Lung microvascular endothelial cell (primary cell): ENCODE measurements around the gene TSPAN31. TPM values are rescaled to one million over a fixed set of nuclear protein-coding genes. Genes with fewer than 3 reads are reported as not detected.

Experiments used
- DNase-seq, 2 donors: peaks; one replicate each; pipeline versions ENCODE4 v3.0.0 to v3.0.0-alpha.2; 2010; ENCODE audit warnings: low read depth in 2 of 2
- total RNA-seq: library from RNA; depleted of rRNA; stranded (reverse); fragments of >200 nt; gene quantifications from 2 replicates; pipeline ENCODE4 v1.2.1, GENCODE V29; 2014

Gene TSPAN31
- total RNA-seq, 1 donor from 2014 or later, result 62.5 TPM

DNA sequence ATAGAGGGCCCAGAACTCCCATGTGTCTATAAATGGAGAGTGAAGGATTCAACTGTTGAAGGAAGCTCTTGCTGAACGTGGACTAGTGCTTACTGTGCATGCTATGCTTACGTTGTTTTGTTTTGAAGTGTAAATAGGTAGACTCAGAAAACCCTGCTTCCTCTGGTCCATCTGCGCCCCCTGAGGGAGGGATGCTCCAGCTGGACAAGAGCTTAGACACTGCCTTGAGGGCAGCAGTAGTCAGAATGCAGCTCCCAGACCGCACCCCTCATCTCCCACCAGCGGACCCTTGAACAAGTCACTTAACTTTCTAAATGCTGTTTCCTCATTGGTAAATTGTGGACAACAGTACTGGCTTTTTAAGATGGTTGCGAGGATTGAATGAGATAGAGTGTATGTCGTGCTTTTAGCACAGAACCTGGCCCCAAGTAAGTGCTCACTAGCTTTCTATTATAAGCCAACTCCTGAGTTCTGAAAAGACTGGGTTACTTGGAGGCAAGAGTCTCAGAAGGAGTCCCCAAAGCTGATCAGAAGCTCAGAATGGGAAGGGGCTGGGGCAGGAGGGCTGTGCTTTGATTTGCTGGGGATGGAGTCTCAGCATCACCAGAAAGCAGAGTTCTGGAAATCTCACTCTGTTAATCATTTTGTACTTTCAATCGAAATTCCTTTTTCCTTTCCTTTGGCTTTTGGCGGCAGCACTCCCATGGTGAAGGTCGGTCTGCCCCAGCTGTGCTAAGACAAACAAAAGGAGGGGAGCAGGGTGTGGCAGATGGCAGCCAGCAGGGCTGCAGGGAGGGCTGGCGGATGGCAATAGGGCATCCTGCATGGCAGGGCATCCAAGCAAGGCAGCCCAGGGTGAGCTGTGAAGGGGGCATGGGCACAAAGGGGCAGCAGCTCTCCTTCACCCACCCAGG is 21.9 kb upstream of the TSPAN31 start:
- no peak for DNase-seq

DNA sequence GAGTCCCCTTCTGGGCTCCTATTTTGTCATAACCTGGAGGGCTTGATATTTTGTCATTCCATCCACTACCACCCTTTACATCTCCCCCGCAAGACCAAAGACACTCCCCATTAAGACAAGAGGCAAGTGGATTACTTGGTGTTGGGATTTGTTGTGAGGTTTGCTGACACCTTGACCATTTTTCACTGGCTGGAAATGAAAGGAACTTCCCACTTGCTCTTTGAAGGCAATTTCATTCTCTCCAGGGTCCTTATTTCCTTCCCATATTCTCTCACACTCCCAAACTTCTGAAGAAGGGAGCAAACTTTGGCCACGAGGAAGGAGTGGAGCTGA is 21.2 kb upstream of the TSPAN31 start:
- no peak for DNase-seq

DNA sequence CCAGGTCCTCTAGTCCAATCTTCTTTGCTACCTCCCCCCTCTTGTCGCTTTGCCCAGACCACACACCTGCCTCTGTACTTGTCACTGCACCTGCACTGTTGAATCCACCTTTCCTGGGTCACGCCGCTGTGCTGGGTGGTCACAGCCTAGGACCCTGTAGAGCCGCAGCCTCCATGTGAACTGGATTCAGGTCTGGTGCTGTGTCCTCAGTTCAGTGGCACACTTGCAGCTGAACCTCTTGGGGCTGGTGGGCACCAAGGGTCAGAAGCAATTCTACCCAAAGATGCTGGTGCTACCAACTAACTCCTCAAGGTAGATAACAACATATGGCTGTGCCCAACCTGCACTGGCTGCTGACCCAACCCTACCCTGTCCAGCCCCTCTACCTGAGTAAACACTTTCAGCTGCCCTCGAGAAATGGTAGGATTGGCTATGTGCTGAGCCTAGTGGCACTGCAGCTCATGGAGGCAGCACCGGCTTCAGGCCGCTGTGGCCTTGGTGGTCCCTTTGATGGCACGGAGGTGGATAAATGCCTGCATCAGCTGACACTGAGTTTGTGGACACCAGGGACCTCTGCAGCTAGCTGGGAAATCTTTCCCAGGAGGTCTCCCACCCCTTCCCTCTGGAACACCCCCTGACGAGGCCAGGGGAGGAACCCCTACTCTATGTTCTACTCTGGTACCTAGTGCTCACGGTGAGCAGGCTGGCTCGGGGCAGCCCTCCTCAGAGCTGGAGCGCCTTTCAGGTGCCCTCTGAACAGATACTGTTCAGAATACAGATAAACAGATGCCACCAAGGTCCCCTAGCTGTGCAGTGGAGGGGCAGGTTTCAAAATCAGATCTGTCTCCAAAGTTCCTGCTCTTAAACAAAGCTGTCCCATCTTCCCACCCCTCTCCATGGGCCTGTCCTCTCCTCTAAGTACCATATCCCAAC is 20.6 kb upstream of the TSPAN31 start:
- no peak for DNase-seq

DNA sequence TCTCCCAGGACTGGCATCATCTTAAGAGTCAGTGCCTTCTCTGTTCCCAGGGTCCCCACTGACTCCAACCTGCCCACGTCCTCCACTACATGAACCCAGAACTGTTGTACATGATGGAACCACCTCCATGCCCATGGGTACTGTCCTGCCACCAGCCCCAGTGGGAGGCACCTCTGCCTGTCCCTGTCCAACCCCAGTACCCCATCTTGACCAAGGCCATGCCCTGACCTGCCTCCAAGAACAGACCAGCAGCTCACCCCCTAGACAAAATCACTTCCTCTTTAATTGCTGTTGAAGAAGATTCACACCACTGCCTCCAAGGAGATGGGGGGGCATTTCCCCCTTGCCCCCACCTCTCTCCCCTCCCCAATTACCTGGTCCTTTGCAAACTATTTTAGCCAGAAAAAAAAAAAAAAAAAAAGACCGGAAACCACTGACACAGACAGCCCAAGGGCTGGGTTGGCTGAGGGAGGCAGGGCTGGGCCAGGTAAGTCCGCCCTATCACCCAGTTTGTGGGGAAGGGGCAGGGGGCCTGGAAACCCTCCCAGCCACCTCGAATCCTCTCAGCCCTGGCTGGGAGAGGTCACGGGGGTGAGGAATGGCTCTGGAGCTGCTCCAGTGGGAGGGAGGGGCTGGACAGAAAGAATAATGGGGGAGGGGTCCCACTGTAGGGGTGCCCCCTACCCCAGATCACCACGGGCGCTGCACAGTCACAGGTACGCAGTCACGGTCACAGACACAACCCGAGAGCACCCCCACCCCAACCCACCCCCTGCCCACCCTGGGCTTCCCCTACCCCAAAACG is 19.7 kb upstream of the TSPAN31 start:
- DNase-seq, result no peak

DNA sequence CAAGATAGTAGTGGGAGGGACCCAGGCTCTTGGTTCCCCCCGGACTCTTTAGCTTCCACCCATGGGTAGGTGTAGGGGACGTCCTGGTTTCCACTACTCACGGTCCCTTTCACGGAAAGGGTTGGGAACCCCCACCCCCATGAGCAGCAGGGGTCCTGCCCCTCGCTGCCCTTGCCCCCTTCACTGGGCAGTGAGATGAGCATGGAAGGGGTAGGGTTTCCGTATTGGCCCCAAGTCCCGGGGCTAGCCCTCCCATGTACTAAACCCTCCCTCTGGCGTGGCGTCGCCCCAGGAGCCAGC is 19.0 kb upstream of the TSPAN31 start:
- DNase-seq, result no peak

DNA sequence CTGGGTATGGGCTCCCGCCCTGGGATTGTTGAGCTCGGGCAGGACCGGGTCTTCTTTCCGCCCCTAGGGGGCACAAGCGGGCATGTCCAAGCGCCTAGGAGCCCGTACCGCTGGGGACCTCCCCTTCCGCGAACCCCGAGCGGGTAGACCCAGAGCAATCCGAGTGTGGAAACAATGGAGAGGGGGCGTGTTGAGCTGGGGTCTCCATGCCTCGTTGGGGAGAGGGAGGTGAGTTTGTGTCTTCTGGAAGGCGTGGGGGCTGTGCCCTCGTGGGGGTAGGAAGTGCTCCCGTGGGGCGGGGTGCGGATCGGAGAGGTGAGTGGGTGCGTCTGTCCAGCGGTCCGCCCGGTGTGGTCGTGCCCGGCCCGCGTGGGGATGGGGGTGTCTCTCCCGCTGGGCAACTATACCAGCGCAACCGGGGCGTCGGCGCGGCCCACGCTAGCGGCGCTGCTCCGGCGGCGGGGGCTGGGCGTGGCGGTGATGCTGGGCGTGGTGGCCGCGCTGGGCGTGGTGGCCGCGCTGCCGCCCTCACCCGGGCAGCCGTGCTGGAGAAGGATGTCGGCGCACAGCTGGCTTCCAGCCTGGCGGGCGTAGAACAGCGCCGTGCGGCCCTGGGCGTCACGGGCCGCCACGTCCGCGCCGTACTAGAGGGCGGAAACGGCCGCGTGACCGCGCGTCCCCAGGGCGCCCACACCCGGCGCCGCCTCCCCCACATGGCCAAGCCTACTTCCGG is 18.5 kb upstream of the TSPAN31 start:
- DNase-seq, result peak; percentile 86 to 90

DNA sequence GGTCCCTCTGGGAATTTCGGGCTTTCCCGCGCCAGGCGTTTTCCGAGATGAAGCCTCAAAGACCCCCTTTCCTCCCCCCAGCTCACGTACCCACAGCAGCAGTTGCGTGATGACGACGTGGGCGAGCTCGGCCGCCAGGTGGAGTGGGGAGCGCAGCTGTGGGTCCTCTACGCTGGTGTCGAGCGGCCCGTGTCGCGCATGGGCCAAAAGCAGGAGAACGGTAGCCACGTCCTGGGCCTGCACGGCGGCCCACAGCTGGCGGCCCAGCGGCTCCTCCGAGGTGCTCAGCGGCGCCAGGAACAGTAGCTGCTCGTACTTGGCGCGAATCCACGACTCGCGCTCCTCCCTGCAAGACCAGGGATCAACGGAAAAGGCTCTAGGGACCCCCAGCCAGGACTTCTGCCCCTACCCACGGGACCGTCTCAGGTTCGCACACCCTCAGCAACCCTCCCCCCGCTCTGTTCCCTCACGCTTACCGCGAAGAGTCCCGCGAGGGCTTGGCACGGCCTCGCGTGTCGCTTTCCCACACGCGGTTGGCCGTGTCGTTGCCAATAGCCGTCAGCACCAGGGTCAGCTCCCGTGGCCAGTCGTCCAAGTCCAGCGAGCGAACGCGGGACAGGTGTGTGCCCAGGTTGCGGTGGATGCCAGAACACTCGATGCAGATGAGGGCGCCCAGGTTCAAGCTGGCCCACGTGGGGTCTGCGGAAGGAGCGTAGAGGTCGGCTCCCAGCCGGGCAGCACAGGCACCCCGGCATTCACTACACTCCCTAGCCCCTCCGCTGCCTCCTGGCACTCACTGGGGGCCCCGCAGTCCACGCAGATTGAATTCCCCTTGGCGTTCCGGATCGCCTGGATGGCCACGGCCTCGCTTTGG is 17.7 kb upstream of the TSPAN31 start:
- DNase-seq, result peak; percentile 41 to 66

DNA sequence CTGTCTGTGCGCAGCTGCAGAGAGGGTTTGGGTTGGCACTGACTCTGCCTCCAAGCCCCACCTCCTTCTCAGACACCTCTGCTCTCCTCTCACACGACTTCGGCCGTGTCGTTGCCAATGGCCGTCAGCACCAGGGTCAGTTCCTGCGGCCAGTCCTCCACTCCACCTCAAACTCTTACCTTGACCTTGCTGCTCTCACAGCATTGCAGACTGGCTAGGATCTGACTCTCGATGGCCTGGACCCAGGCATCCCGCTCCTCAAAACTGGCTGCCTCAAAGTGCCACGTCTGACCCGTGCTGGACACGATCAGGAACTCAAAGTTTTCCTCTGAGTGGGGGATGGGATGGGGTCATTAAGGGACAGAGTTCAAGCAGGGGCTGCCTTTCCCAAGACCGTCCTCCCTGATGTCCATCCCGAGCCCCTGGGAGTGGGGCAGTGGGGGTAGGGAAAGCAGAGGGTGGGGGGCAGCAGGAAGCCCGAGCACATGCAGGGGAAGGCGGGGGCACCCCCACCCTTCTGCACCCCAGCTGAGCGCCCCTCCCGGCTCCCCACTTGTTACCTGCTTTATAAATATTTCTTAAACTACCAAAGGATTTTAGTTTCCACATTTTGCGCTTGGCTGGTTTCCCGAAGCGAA is 17.0 kb upstream of the TSPAN31 start:
- DNase-seq, result no peak

DNA sequence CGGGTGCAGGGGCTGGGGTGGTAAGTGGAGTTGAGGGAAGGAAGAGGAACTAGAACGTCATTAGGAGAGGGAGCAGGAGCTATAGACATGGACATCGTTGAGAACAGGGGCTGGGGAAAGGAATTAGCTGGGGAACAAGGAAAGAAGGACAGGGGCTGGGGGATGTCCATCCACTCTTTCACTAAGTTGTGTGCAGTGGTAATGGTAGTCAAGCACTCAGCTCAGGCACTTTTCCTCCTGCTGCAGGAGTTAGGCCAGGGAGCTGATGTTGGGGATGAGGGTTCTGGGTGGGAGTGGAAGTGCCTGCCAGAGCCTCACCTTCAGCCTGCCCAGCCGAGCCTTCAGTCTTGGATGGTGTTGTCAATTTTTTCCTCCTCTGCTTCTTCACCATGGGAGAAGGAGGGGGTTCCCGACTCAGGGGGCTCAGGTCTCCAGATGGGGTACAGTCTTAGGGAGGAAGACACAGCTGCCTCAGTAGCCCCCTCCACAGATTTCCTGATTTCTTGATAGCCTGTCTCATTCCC is 15.5 kb upstream of the TSPAN31 start:
- DNase-seq, result no peak

DNA sequence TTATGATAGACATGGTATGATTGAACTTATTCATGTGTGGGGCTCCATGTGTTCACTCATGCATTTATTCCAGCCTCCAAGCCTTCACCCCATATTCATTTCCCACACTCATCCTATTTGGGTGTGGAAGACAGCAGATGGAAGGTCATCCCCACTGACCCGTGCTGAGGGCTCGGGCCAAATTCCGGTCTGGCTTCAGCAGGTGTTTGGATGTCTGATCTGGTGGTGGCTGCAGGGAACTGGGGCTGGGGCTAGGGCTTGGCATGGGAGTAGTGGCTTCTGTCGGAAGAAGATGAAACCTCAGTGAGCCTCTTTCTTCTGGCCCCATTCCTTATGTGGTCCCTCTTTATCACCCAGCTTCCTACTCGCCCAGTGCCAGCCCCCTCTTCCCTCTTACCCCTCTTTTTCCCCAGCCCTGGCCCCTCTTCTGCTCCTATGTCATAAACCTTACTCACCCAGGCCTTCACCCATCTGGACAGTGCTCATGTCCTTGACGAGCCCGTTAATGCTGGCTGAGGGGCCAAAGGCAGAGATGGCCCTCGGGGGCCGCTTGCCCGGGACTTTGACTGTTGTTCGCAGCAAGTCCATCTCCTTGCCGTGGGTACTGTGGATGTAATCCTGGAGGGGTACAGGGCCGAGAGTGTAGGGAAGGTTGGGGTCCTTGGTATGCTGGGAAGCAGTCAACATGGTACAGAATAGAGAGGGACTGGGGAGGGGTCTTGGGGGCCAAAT is 14.3 kb upstream of the TSPAN31 start:
- DNase-seq, result no peak

DNA sequence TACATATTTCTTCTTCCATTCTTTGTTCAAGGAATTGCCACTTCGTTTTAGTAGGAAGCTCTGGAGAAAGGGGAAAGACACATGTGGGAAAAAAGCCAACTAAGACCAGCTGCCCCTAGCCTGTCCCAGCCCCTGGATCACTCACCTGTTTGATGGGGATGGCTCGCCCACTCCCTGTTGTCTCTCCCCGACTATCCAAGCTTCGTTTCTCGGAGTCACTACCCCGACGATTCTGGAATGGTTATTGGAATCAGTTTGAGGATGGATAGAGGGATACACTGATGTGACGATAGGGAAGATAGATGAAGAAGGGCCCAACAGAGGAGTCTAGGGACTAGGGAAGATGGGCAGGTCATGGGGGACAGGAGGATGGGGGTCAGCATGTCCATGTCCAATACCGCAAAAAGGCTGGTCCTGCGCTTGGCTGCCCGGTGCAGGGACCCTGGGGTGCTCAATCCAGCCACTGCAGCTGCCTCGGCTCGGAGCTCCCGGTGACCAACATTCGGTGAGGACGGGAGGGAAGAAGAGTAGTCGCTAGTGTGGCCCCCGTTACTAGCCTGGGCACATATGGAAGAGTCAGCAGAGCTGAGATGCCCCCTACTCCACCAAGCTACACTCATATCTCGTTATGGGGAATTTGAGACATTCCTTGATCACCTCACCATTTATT is 13.3 kb upstream of the TSPAN31 start:
- DNase-seq, result no peak

DNA sequence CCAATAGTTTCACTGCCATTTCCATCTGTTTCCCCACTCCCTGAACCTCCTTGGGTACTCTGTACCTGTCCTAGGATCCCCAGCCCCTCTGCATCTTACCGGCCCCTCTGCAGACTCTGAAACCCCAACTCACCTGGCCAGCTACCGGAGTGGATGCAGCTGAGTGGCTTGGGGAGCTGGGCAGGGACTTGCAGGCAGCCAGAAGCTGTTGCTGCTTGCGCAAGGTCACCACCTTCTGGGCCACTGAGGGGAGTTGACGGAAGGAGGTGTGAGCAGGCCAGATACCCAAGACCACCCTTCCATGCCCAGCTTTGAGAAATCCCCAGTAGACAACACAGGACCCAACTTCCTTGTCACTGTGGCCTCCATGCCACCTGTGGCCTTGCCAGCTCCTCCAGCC is 12.6 kb upstream of the TSPAN31 start:
- DNase-seq, result no peak

DNA sequence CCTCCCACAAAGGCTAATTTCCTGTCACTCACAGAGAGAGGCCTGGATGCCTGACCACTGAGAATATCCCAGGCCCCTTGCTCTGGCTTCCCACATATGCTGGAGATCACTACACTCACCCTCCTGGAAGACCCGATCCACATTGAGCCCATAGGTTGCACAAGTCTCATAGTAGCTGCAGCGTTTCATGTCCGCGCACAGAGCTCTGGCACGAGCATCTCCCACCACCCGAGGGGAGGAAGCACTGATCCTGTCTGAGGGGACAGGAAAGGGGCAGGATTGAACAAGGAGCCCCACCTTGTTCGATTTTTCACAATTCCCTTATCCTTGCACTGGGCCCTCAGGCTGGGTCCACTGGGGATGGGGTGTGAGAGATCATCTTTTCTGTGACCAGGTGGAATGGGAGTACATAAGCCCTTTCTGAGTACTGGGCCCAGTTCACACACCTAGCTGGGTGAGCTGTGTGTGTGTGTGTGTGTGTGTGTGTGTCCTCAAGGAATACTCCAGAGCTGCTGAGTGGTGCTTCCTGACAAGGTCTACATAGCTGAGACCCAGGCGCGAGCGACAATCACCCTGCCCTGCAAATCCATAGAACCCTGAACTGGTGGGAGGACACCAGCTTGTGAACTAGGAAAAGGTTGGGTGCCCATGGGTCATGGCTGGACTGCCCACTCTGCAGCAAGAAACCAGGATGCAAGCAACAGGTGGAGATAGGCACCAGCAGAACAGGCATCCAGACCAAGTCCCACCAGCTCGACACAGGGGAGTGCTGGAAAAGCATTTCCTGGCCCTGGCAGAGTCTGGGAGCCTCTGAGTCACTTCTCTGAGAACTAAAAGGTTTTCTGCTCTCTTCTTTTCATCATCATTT is 11.9 kb upstream of the TSPAN31 start:
- DNase-seq, result no peak

DNA sequence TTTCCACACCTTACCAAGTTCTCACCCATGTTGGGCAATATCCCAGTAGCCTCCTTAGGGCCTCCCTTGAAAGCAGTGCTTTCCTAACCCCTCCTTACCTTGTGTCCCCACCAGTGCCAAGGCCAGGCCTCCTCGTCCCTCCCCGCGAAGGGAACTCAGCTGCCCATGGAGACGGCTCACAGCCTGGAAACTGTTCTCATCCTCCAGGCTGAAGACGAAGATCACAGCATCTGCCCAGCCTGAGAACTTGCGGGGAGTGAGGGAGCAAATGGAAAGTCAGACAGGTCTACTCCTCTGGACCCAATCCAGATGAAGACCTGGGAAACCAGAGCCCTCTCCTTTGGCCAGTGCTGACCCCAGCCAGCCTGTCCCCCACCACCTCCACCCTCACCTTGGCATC is 10.9 kb upstream of the TSPAN31 start:
- no peak for DNase-seq

DNA sequence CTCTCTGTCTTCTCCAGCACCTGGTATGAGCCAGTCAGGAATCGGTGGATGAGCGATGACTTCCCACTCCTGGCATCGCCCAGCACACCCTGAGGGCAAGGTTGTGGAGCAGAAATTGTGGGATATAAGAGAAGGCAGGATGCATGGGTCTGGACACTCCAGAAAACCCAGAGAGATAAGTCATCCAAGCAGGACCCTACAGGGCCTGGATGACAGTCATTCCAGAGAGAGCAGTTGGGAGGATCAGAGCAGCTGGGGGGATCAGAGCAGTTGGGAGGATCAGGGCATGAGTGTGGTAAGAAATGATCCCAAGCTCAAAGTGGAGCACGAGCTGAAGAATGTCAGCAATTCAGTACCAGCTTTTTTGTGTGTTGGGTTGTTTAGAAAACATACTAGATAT is 10.2 kb upstream of the TSPAN31 start:
- no peak for DNase-seq

DNA sequence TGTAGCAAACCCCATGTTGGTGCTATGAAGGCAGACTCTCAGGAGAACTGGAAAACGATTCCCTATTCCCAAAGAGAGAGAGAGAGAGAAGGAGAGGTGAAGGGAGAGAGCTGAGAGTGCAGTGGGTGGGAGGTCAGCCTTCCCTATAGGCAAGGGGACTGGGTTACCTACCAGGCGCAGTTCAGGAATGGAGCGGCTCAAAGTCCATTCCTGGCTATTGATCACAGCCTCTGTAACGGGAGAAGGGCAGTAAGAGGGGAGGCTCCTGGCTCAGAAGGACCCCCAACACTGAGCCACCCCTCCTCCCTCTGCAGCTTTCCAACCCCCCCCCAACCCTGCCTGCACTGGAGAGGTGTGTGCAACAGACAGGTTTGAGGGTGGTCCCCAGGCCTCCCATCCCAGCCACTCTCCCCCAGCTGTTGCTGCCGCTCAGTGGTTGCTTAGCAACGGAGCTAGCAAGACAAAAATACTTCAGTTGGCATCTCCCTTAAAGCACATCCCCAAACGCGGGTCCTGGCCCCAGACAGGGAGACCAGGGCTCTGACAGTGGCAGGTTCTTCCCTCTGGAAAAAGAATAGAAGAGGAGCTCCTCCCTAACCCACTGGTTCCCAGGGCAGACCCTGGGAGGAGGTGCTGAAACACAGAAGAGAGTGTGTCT is 9.5 kb upstream of the TSPAN31 start:
- DNase-seq, result no peak
